Esophagus squamous epithelium (tissue), 5 donors: ENCODE results near the gene THSD7B. TPM values are rescaled to one million over a fixed set of nuclear protein-coding genes. Genes with fewer than 3 reads are reported as not detected.
"Not testable (repeated sequence)": the region's sequence is repeated elsewhere in the genome, so short reads cannot be mapped to it uniquely, and the experiment has no call there.

ENCODE experiments used
- DNase-seq: peaks from one replicate; lab custom pipeline; 2025; lab: John Stamatoyannopoulos, UW
- H3K27ac ChIP-seq, 4 donors: fragments of 200-600 bp; sonication (generic); one replicate each; pipeline ENCODE4 v1.5.1; 2016 to 2019; ENCODE audit warnings: mild to moderate bottlenecking in 1 of 4
- H3K27me3 ChIP-seq, 4 donors: fragments of 200-600 bp; sonication (generic); 1 replicate in 3 of 4; 2 replicates in 1 of 4; pipeline versions ENCODE4 v1.5.1 to v1.6.0; 2017 to 2021; ENCODE audit warnings: antibody characterized with exemption in 1 of 4
- H3K36me3 ChIP-seq, 3 donors: fragments of 200-600 bp; sonication (generic); one replicate each; pipeline ENCODE4 v1.5.1; 2016 to 2019
- H3K4me1 ChIP-seq, 3 donors: fragments of 200-600 bp; sonication (generic); one replicate each; pipeline ENCODE4 v1.5.1; 2017 to 2019
- H3K4me3 ChIP-seq, 4 donors: fragments of 200-600 bp; sonication (generic); 1 replicate in 3 of 4; 2 replicates in 1 of 4; pipeline ENCODE4 v1.5.1; 2016 to 2019; ENCODE audit warnings: mild to moderate bottlenecking in 2 of 4, moderate library complexity in 1 of 4
- H3K9me3 ChIP-seq, 3 donors: fragments of 200-600 bp; sonication (generic); one replicate each; pipeline ENCODE4 v1.5.1; 2016 to 2019
- CTCF ChIP-seq, 6 experiments: fragments of 450-650 bp in 4 of 6; fragments of 200-600 bp in 2 of 6; sonication (generic) in 2 of 6; IDR thresholded peaks; one replicate each; pipeline ENCODE4 v1.5.1; 2016 to 2019; ENCODE audit warnings: antibody characterized with exemption in 6 of 6, mild to moderate bottlenecking in 4 of 6, moderate library complexity in 4 of 6
- POLR2A ChIP-seq, 4 donors: fragments of 450-650 bp; IDR thresholded peaks; one replicate each; pipeline ENCODE4 v1.6.1; 2017; ENCODE audit warnings: antibody characterized with exemption in 4 of 4, mild to moderate bottlenecking in 4 of 4, moderate library complexity in 3 of 4
- WGBS, 2 donors: methylation state at CpG; one replicate each; pipeline ENCODE4 v1.1.5; 2018; 5-methylcytosine and 5-hydroxymethylcytosine counted together
- intact Hi-C: fragments of 100-400 bp; cut with DNase I; formaldehyde crosslinking; loops from one replicate; pipeline ENCODE4 v1.15.0; 2022
- total RNA-seq, 4 donors: library from RNA; depleted of rRNA; stranded (reverse); fragments of >200 nt; gene quantifications; one replicate each; pipeline ENCODE4 v1.1.0, GENCODE V29; 2016
- donor health status: DM: yes; HTN: yes; CAD: no.

The THSD7B gene
- total RNA-seq, 4 donors from 2014 or later = 0.31 to 0.97 (median 0.72) TPM

GRCh38 chr2:137321566-137321965, 556.2 kb downstream of the THSD7B start:
- WGBS, 2 donors = 29 to 39% methylated on average over 1 of the region's 1 CpG
- DNase-seq = no peak
- H3K27ac ChIP-seq = no peak overlapping the region
- H3K4me3 ChIP-seq = no peak overlapping the region
- no peaks in the 10 kb centered on the region for H3K36me3 ChIP-seq
- no peaks in the 10 kb centered on the region for H3K27me3 ChIP-seq
- H3K9me3 ChIP-seq = no peaks in the 10 kb centered on the region
- intact Hi-C loops = no loop called here
- TF ChIP-seq CTCF (IDR thresholded peaks at IDR 0.05) (no peak), POLR2A (IDR thresholded peaks at IDR 0.05) (no peak)
- no peaks in the 10 kb centered on the region for H3K4me1 ChIP-seq

- DNase-seq, H3K4me1 ChIP-seq, H3K27ac ChIP-seq, H3K4me3 ChIP-seq, intact Hi-C loops, H3K36me3 ChIP-seq, H3K27me3 ChIP-seq, H3K9me3 ChIP-seq: not testable (repeated sequence)
- 90% methylated on average over 2 of the region's 25 CpGs; no CpG with 5 or more reads in 1 of the 2 donors for WGBS, 2 donors
Measured at GRCh38 chr2:137331562-137331961, 566.2 kb downstream of the THSD7B start.

- no peak overlapping the region for H3K4me3 ChIP-seq
- WGBS, 2 donors = 40 to 46% methylated on average over 3 to 4 of the region's 4 CpGs
- TF ChIP-seq CTCF (IDR thresholded peaks at IDR 0.05) (no peak), POLR2A (IDR thresholded peaks at IDR 0.05) (no peak)
- no peaks in the 10 kb centered on the region for H3K4me1 ChIP-seq
- intact Hi-C loops = no loop called here
- no peaks in the 10 kb centered on the region for H3K9me3 ChIP-seq
- no peak overlapping the region for H3K27ac ChIP-seq
- no peak for DNase-seq
- H3K27me3 ChIP-seq = no peaks in the 10 kb centered on the region
- no peaks in the 10 kb centered on the region for H3K36me3 ChIP-seq
Measured at GRCh38 chr2:137333386-137334165, 568.2 kb downstream of the THSD7B start.

- no peak for DNase-seq
- no peaks in the 10 kb centered on the region for H3K4me1 ChIP-seq
- H3K27ac ChIP-seq = no peak overlapping the region
- WGBS, 2 donors = 68 to 76% methylated on average over 2 of the region's 2 CpGs
- intact Hi-C loops = no loop called here
- no peaks in the 10 kb centered on the region for H3K36me3 ChIP-seq
- no peaks in the 10 kb centered on the region for H3K9me3 ChIP-seq
- H3K27me3 ChIP-seq = no peaks in the 10 kb centered on the region
- H3K4me3 ChIP-seq = no peak overlapping the region
- TF ChIP-seq CTCF (IDR thresholded peaks at IDR 0.05) (no peak), POLR2A (IDR thresholded peaks at IDR 0.05) (no peak)
Measured at GRCh38 chr2:137336067-137336466, 570.7 kb downstream of the THSD7B start.

GRCh38 chr2:137339051-137339450, 573.7 kb downstream of the THSD7B start:
- Histone ChIP-seq H3K27me3 (no peaks in the 10 kb centered on the region), H3K4me1 (no peaks in the 10 kb centered on the region), H3K9me3 (no peaks in the 10 kb centered on the region), H3K36me3 (no peaks in the 10 kb centered on the region), H3K4me3 (no peak overlapping the region), H3K27ac (no peak overlapping the region)
- TF ChIP-seq POLR2A (IDR thresholded peaks at IDR 0.05) = no peak
- no peak for TF ChIP-seq CTCF (IDR thresholded peaks at IDR 0.05)
- intact Hi-C loops = no loop called here
- no peak for DNase-seq
- WGBS, 2 donors = 82 to 83% methylated on average over 3 of the region's 3 CpGs
